Sigmoid colon (tissue), 4 donors: ENCODE results near the gene MYL11.

Experiments used
- EP300 ChIP-seq, 4 donors: sonication (generic); formaldehyde crosslinking; IDR thresholded peaks; one replicate each; pipeline ENCODE4 v1.6.1; 2017; ENCODE audit warnings: antibody characterized with exemption in 4 of 4
- TF ChIP-seq, protein P1 (sequence below), 4 experiments: fragments of 450-650 bp in 3 of 4; fragments of 200-600 bp in 1 of 4; IDR thresholded peaks; one replicate each; pipeline ENCODE4 v1.5.1; 2016 to 2019; ENCODE audit warnings: antibody characterized with exemption in 4 of 4, mild to moderate bottlenecking in 3 of 4, moderate library complexity in 2 of 4

DNA sequence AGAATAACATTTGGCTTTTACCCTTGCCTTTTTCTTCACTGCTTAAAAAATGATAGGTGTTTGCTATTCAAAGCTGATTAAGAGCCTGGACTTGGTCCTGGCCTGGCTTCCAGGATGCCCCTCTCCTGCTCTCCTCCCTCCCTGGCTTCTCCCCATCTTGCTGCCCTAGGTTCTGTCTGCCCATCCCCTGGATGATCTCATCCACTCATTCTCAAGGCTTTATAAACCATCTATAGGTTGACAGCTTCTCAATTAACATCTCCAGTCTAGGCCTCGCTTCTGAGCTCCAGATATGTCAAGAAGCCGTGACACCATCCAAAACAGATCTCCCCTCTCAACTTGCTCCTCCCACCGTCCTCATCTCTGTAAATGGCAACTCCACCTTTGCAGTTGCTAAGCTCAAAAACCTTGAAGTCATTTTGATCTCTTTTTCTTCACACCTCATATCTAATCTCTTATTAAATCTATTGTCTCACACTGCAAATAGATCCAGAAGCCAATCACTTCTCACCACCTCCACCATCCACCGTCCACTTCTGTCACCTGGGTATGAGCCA lies 41.5 kb downstream of the MYL11 start:
- no peak for TF ChIP-seq EP300 (IDR thresholded peaks at IDR 0.05)
- TF ChIP-seq, protein P1, sequence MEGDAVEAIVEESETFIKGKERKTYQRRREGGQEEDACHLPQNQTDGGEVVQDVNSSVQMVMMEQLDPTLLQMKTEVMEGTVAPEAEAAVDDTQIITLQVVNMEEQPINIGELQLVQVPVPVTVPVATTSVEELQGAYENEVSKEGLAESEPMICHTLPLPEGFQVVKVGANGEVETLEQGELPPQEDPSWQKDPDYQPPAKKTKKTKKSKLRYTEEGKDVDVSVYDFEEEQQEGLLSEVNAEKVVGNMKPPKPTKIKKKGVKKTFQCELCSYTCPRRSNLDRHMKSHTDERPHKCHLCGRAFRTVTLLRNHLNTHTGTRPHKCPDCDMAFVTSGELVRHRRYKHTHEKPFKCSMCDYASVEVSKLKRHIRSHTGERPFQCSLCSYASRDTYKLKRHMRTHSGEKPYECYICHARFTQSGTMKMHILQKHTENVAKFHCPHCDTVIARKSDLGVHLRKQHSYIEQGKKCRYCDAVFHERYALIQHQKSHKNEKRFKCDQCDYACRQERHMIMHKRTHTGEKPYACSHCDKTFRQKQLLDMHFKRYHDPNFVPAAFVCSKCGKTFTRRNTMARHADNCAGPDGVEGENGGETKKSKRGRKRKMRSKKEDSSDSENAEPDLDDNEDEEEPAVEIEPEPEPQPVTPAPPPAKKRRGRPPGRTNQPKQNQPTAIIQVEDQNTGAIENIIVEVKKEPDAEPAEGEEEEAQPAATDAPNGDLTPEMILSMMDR (IDR thresholded peaks at IDR 0.05): no peak
